ENCODE results near the gene EPHB1.

- TF ChIP-seq POLR2A (IDR thresholded peaks at IDR 0.05) (no peak), CTCF (IDR thresholded peaks at IDR 0.05) (no peak)
Observed at GRCh38 chr3:134970895-134971294, 175.8 kb downstream of the EPHB1 start.

Data from thyroid gland (tissue), 4 donors.